PC-9 (cell line): ENCODE data around the gene HDHD5.

Experiments used
- CTCF ChIP-seq: fragments of 200-600 bp; sonication (generic); conservative IDR thresholded peaks from 2 replicates; pipeline ENCODE4 v1.6.1; 2017; ENCODE audit warnings: mixed run types, antibody characterized with exemption, mild to moderate bottlenecking, moderate library complexity
- EZH2 ChIP-seq: fragments of 200-600 bp; sonication (generic); IDR thresholded peaks from 2 replicates; pipeline ENCODE4 v1.8.0; 2017; ENCODE audit warnings: antibody characterized with exemption, low read depth

GRCh38 chr22:17120281-17120680 lies 38.8 kb downstream of the HDHD5 start:
- no peak for TF ChIP-seq CTCF
- no peak for TF ChIP-seq EZH2
